OCI-LY7 (cell line): Measurements from ENCODE around the gene RPL32.

Experiments used
- CTCF ChIP-seq: fragments of 200-600 bp; sonication (generic); conservative IDR thresholded peaks from 2 replicates; pipeline ENCODE4 v1.5.1; 2014; ENCODE audit warnings: mild to moderate bottlenecking, antibody characterized with exemption, low read length, moderate library complexity, mixed read lengths
- EZH2phosphoT487 ChIP-seq: fragments of 200-600 bp; sonication (generic); IDR thresholded peaks from 2 replicates; pipeline ENCODE4 v1.6.1; 2018; ENCODE audit warnings: low read depth, borderline replicate concordance, mild to moderate bottlenecking, mixed run types, antibody characterized with exemption, low read length, moderate library complexity, mixed read lengths

GRCh38 chr3:12869035-12869621 lies 27.8 kb upstream of the RPL32 start:
- no peak for TF ChIP-seq CTCF
- TF ChIP-seq EZH2phosphoT487, result no peak
